K562 (cell line): Measurements from ENCODE around the gene AKAP13. TPM values are rescaled to one million over a fixed set of nuclear protein-coding genes. Genes with fewer than 3 reads are reported as not detected.

Experiments
- CHD7 ChIP-seq: fragments of 200-600 bp; sonication (generic); IDR thresholded peaks from one replicate; pipeline ENCODE4 v1.6.1; 2012; ENCODE audit warnings: mild to moderate bottlenecking, low read depth, low read length, inconsistent platforms
- EGR1 ChIP-seq: fragments of 450-650 bp; conservative IDR thresholded peaks from 2 replicates; pipeline ENCODE4 v1.6.1; 2017; ENCODE audit warnings: mild to moderate bottlenecking
- FOXA3 ChIP-seq, 2 experiments: fragments of 450-650 bp in 1 of 2; sonication (generic) in 1 of 2; formaldehyde crosslinking; IDR thresholded peaks in 1 of 2; conservative IDR thresholded peaks in 1 of 2; 2 replicates each; pipeline versions ENCODE4 v1.4.0 to v1.8.0; 2020 to 2022; ENCODE audit warnings: mild to moderate bottlenecking in 2 of 2, missing genetic modification reagents in 1 of 2
- HDAC8 ChIP-seq: fragments of 450-650 bp; IDR thresholded peaks from 2 replicates; pipeline ENCODE4 v1.6.1; 2016; ENCODE audit warnings: mild to moderate bottlenecking, missing genetic modification characterization, moderate library complexity, missing compliant biosample characterization
- KHSRP ChIP-seq: fragments of 450-650 bp; IDR thresholded peaks from 2 replicates; pipeline ENCODE4 v1.6.1; 2017
- L3MBTL2 ChIP-seq: fragments of 450-650 bp; IDR thresholded peaks from 2 replicates; pipeline ENCODE4 v1.6.1; 2016; ENCODE audit warnings: mild to moderate bottlenecking, moderate library complexity
- OTX1 ChIP-seq: fragments of 450-650 bp; formaldehyde crosslinking; IDR thresholded peaks from 2 replicates; pipeline ENCODE4 v1.4.0; 2022; ENCODE audit warnings: mild to moderate bottlenecking
- POLR3A ChIP-seq: IDR thresholded peaks from 2 replicates; pipeline ENCODE4 v1.6.1; 2011; ENCODE audit warnings: borderline replicate concordance, mild to moderate bottlenecking, moderate library complexity; ENCODE audit not compliant: insufficient read length, insufficient read depth; ENCODE audit errors: extremely low read depth
- PYGO2 ChIP-seq: fragments of 450-650 bp; IDR thresholded peaks from 2 replicates; pipeline ENCODE4 v1.6.1; 2016; ENCODE audit warnings: mild to moderate bottlenecking, missing genetic modification characterization, moderate library complexity, missing compliant biosample characterization
- SMAD4 ChIP-seq: fragments of 250-450 bp; sonication (Bioruptor Pico); conservative IDR thresholded peaks from 2 replicates; pipeline ENCODE4 v1.8.0; 2021; ENCODE audit warnings: inconsistent platforms, mild to moderate bottlenecking, moderate library complexity
- TOE1 ChIP-seq, 2 experiments: fragments of 450-650 bp in 1 of 2; sonication (generic) in 1 of 2; formaldehyde crosslinking in 1 of 2; IDR thresholded peaks; 2 replicates each; pipeline versions ENCODE4 v1.7.1 to v1.8.0; 2016 to 2022; ENCODE audit warnings: borderline replicate concordance in 2 of 2, mild to moderate bottlenecking in 2 of 2, antibody characterized with exemption in 1 of 2, inconsistent platforms in 1 of 2, low read depth in 1 of 2, missing genetic modification reagents in 1 of 2, moderate library complexity in 1 of 2
- XRCC5 ChIP-seq: fragments of 200-400 bp; formaldehyde crosslinking; IDR thresholded peaks from 2 replicates; pipeline ENCODE4 v1.6.1; 2017; ENCODE audit warnings: low read depth, mild to moderate bottlenecking, low read length
- ZNF133 ChIP-seq: fragments of 250-450 bp; sonication (Bioruptor Pico); IDR thresholded peaks from 2 replicates; pipeline ENCODE4 v1.4.0; 2020; ENCODE audit warnings: mild to moderate bottlenecking
- ZNF668 ChIP-seq: fragments of 250-450 bp; sonication (Bioruptor Pico); IDR thresholded peaks from 2 replicates; pipeline ENCODE4 v1.8.0; 2022; ENCODE audit warnings: mild to moderate bottlenecking, inconsistent platforms
- polyA plus RNA-seq, 8 experiments: library from polyadenylated mRNA; depleted of rRNA in 4 of 8; stranded (reverse) in 5 of 8; unstranded in 3 of 8; fragments of >200 nt; fragmentation: Nextera tagmentation in 2 of 8; fragmentation: Illumina TruSeq in 1 of 8; extraction: Ambion mirVana in 2 of 8; extraction: Trizol in 1 of 8; gene quantifications; 2 replicates each; pipeline versions ENCODE4 v1.2.1 to v1.2.3, GENCODE V29; 2011 to 2014; ENCODE audit warnings: inconsistent platforms in 1 of 8, missing spikeins in 1 of 8
- total RNA-seq, 7 experiments: library from RNA; depleted of rRNA in 6 of 7; stranded (reverse); fragments of >200 nt in 6 of 7; fragmentation: Illumina TruSeq in 2 of 7; extraction: Trizol in 2 of 7; gene quantifications; 2 replicates each; pipeline versions ENCODE4 v1.2.1 to v1.2.3, GENCODE V29; 2011 to 2021; ENCODE audit warnings: low replicate concordance in 1 of 7
- TF ChIP-seq, protein P1 (sequence below): conservative IDR thresholded peaks from 2 replicates; pipeline ENCODE4 v1.6.1; 2011; ENCODE audit warnings: low read depth, mild to moderate bottlenecking, low read length; ENCODE audit not compliant: control insufficient read depth

The AKAP13 gene
- total and polyA plus RNA-seq, 9 of the 15 experiments (the other 6 are each of a cell fraction or from before 2014, with no cell fraction given): 0.03 to 1.7 (median 0.42) TPM

- no peak for TF ChIP-seq CHD7
- TF ChIP-seq HDAC8: no peak
- TF ChIP-seq XRCC5: no peak
- TF ChIP-seq KHSRP: no peak
- no peak for TF ChIP-seq SMAD4 (CRISPR knock-in tag)
- no peak for TF ChIP-seq PYGO2 (tag)
- TF ChIP-seq FOXA3 (CRISPR knock-in tag; conservative IDR thresholded peaks at IDR 0.05 in 1 of 2, IDR thresholded peaks at IDR 0.05 in 1 of 2): no peak
- TF ChIP-seq ZNF133 (CRISPR knock-in tag): no peak
- TF ChIP-seq ZNF668 (CRISPR knock-in tag): no peak
- no peak for TF ChIP-seq OTX1
- no peak for TF ChIP-seq EGR1
- TF ChIP-seq, protein P1, sequence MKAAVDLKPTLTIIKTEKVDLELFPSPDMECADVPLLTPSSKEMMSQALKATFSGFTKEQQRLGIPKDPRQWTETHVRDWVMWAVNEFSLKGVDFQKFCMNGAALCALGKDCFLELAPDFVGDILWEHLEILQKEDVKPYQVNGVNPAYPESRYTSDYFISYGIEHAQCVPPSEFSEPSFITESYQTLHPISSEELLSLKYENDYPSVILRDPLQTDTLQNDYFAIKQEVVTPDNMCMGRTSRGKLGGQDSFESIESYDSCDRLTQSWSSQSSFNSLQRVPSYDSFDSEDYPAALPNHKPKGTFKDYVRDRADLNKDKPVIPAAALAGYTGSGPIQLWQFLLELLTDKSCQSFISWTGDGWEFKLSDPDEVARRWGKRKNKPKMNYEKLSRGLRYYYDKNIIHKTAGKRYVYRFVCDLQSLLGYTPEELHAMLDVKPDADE: no peak
- no peak for TF ChIP-seq L3MBTL2
- TF ChIP-seq POLR3A: no peak
- TF ChIP-seq TOE1 (IDR thresholded peaks at IDR 0.05; ENCODE audit: borderline replicate concordance): no peak
- no peak for TF ChIP-seq TOE1 (CRISPR knock-in tag; IDR thresholded peaks at IDR 0.05; ENCODE audit: borderline replicate concordance, low read depth)
These were observed 203.0 kb downstream of the AKAP13 start (continued) for GRCh38 chr15:85583442-85583841.
